BE2C (cell line): Measurements from ENCODE around the gene ARHGEF4.

ENCODE experiments used
- DNase-seq: peaks from one replicate; pipeline ENCODE4 v3.0.0-alpha.2; 2020
- H3K27me3 ChIP-seq: fragments of 250-450 bp; sonication (Bioruptor Pico); 2 replicates; pipeline ENCODE4 v1.5.1; 2020; ENCODE audit warnings: mild to moderate bottlenecking
- H3K36me3 ChIP-seq: fragments of 250-450 bp; sonication (Bioruptor Pico); 2 replicates; pipeline ENCODE4 v1.5.1; 2020; ENCODE audit warnings: mild to moderate bottlenecking
- H3K4me1 ChIP-seq: fragments of 250-450 bp; sonication (Bioruptor Pico); 2 replicates; pipeline ENCODE4 v1.5.1; 2020
- H3K4me3 ChIP-seq: 2 replicates; pipeline ENCODE4 v1.5.1; 2011; ENCODE audit warnings: low read depth, low read length
- H3K9me3 ChIP-seq: fragments of 250-450 bp; sonication (Bioruptor Pico); 2 replicates; pipeline ENCODE4 v1.5.1; 2020
- TF ChIP-seq, protein P1 (sequence below): IDR thresholded peaks from 2 replicates; pipeline ENCODE4 v1.5.1; 2012; ENCODE audit warnings: mild to moderate bottlenecking, low read depth, low read length

ARHGEF4 gene

DNA sequence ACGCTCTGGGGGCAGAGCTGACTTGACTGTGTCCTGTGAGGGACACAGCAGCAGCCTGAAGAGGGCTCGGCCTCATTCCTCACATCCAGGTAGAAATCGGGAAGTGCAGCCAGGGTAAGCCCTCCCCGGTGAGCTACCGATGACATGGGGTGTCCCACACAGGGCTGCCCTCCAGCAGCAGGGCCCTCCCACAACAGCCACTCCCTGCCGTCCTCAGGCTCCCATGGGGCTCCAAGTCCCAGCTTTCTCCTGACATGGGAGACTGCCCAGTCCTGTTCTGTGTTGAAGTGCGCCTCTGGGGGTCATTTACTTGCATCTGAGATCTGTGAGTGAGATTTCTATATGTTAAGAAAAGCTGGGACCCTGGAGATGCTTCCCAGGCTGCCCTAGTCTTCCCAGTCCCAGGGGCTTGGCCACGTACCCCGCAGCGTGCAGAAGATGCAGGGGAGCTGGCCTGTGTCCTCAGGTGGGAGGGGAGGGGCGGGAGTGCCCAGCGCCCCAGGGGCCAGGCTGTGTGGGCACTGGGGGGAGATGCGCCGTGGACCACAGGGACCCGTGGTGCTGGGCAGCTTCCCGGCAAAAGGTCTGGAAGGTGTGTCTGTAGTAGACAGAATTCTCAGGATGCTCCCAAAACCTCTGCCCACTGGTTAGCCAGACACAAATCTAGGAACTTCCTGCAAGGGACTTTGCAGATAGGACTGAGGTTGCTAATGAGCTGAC, 168.7 kb downstream of the ARHGEF4 start:
- H3K4me1 ChIP-seq: no peaks in the 10 kb centered on the region
- TF ChIP-seq, protein P1, sequence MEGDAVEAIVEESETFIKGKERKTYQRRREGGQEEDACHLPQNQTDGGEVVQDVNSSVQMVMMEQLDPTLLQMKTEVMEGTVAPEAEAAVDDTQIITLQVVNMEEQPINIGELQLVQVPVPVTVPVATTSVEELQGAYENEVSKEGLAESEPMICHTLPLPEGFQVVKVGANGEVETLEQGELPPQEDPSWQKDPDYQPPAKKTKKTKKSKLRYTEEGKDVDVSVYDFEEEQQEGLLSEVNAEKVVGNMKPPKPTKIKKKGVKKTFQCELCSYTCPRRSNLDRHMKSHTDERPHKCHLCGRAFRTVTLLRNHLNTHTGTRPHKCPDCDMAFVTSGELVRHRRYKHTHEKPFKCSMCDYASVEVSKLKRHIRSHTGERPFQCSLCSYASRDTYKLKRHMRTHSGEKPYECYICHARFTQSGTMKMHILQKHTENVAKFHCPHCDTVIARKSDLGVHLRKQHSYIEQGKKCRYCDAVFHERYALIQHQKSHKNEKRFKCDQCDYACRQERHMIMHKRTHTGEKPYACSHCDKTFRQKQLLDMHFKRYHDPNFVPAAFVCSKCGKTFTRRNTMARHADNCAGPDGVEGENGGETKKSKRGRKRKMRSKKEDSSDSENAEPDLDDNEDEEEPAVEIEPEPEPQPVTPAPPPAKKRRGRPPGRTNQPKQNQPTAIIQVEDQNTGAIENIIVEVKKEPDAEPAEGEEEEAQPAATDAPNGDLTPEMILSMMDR: no peak
- H3K9me3 ChIP-seq: no peaks in the 10 kb centered on the region
- H3K4me3 ChIP-seq: no peak overlapping the region
- no peak for DNase-seq
- no peaks in the 10 kb centered on the region for H3K36me3 ChIP-seq
- H3K27me3 ChIP-seq: no peaks in the 10 kb centered on the region

DNA sequence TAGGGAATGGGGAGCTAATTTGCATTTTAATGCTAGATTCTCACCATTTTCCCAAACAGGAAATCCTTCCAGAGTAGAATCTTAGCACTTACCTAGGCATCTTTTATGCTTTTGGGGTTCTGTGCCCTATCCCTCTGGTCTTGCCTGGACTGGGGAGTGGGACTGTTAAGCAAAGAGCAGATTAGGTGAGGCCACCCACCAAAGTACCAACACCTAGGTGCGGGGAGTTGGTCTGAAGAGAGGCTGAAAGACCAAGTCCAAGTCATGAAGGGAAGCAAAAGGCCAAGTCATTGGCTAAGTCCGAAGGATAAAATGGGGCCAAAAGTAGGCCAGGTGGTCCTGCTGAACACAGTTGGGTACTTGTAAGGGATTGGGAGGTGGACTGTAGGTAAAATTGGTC, 169.8 kb downstream of the ARHGEF4 start:
- H3K36me3 ChIP-seq: no peaks in the 10 kb centered on the region
- H3K27me3 ChIP-seq: no peaks in the 10 kb centered on the region
- TF ChIP-seq, protein P1: no peak

DNA sequence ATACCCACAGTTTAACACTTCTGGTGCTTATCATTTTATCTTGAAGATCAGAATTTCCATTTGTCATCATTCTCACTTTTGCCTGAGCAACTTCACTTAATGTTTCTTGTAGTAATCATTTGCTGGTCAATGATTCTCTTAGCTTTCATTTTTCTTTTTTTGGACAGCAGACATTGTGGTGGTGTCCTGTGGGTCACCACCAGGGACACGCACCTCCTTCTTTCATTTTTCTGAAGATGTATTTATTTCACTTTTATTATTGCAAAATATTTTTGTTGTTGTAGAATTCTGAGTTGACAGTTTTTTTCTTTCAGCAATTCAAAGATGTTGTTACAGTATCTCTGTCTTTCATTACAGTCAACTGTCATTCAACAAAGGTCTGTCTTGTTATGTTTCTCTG, 172.3 kb downstream of the ARHGEF4 start:
- no peaks in the 10 kb centered on the region for H3K9me3 ChIP-seq
- no peaks in the 10 kb centered on the region for H3K36me3 ChIP-seq
- H3K4me1 ChIP-seq: no peaks in the 10 kb centered on the region
- DNase-seq: no peak
- H3K27me3 ChIP-seq: no peaks in the 10 kb centered on the region
- TF ChIP-seq, protein P1: no peak
- H3K4me3 ChIP-seq: no peak overlapping the region

More for the DNA sequence above, 169.8 kb downstream of the ARHGEF4 start:
- Histone ChIP-seq H3K9me3 (no peaks in the 10 kb centered on the region), H3K4me3 (no peak overlapping the region), H3K4me1 (no peaks in the 10 kb centered on the region)
- no peak for DNase-seq

DNA sequence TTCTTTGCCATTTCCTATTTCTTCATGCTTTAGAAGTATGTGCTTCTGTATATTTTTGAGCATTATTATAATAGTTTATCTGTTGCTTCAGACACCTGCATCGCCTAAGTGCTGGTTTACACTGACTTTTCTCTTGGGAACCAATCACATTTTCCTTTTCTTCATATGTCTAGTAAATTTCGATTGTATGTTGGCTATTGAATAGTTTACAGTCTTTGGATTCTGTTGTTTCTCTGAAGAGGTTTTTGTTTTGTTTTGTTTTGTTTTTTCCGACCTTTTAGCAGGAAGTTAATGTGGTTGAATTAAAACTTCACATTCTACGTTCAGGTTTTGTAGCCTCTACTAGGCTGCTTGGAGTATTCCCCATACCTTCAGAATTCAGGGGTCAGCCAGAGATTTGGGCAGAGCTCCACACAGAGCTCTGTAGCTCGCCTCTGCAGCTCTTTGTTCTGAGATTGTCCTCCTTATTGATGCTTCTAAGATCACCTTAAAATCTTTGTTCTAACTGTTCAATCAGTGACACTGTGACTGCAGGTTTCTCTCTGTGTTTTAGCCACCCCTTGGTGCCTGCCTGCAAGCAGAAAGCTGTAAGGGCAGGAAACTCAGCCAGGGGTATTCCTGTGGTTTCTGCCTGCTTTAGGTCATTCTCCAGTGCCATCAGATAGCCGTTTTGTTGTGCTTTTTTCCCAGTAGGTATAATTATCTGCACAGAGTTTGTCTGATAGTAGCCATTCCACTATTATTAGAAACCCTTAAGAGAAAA, 173.2 kb downstream of the ARHGEF4 start:
- Histone ChIP-seq H3K4me1 (no peaks in the 10 kb centered on the region), H3K4me3 (no peak overlapping the region), H3K9me3 (no peaks in the 10 kb centered on the region), H3K27me3 (no peaks in the 10 kb centered on the region), H3K36me3 (no peaks in the 10 kb centered on the region)
- no peak for DNase-seq
- TF ChIP-seq, protein P1: no peak

DNA sequence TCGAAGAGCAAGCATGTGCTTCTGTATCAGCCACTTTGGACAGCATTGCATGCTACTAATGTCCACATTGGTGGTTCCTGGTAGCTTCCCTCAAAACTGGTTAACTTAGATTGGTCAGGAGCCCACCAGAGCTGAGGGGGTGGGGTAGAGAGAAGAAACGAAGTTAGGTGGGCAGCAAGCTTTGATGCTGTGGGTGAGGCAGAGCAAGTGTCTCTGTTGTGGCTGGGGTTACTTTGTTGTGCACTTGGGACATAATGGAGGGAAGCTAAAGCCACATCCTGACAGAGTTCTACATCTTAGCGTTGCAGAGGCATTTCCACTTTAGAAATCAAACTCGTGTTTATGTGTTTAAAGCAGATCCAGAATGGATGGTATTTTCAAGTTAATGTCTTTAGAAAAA, 173.9 kb downstream of the ARHGEF4 start:
- H3K27me3 ChIP-seq: no peaks in the 10 kb centered on the region
- TF ChIP-seq, protein P1: no peak
- H3K36me3 ChIP-seq: no peaks in the 10 kb centered on the region
- no peaks in the 10 kb centered on the region for H3K9me3 ChIP-seq
- no peak overlapping the region for H3K4me3 ChIP-seq
- no peaks in the 10 kb centered on the region for H3K4me1 ChIP-seq
- DNase-seq: no peak

DNA sequence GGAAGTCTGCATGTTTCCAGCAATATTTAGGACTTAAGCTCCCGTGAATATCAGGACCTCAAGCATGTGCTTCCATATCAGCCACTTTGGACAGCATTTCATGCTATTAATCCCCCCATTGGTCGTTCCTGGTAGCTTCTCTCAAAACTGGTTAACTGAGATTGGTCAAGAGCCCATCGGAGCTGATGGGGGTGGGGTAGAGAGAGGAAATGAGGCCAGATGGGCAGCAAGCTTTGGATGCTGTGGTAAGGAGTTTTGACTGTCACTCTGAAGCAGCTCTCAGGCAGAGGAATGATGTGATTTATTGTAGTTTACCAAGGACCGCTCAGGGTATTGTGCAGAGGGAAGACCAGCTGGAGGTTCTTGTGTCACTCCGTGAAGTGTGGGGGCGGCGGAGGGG, 174.8 kb downstream of the ARHGEF4 start:
- DNase-seq: no peak
- TF ChIP-seq, protein P1: no peak
- Histone ChIP-seq H3K36me3 (no peaks in the 10 kb centered on the region), H3K4me1 (no peaks in the 10 kb centered on the region), H3K9me3 (no peaks in the 10 kb centered on the region), H3K27me3 (no peaks in the 10 kb centered on the region), H3K4me3 (no peak overlapping the region)
